Keratinocyte (primary cell): Measurements from ENCODE around the gene FBLN5. TPM values are rescaled to one million over a fixed set of nuclear protein-coding genes. Genes with fewer than 3 reads are reported as not detected.

Source experiments
- DNase-seq: peaks from one replicate; pipeline ENCODE4 v3.0.0-alpha.2; 2011; ENCODE audit warnings: low read depth, missing footprints, low spot score
- FAIRE-seq: peaks from 2 replicates; lab custom pipeline; 2011; peaks lifted over from hg19 to GRCh38; lab: Jason Lieb, UNC
- H2AFZ ChIP-seq: 2 replicates; pipeline ENCODE4 v1.6.0; 2012; ENCODE audit warnings: low read length, control low read depth, inconsistent platforms; ENCODE audit not compliant: control insufficient read depth
- H3K27ac ChIP-seq: 2 replicates; pipeline ENCODE4 v1.5.1; 2011; ENCODE audit warnings: low read length; ENCODE audit not compliant: control insufficient read depth, insufficient read depth
- H3K27me3 ChIP-seq: 3 replicates; pipeline ENCODE4 v1.6.0; 2011; ENCODE audit warnings: low read length; ENCODE audit not compliant: control insufficient read depth, insufficient read depth; ENCODE audit errors: extremely low read depth
- H3K36me3 ChIP-seq, 2 experiments: 2 replicates in 1 of 2; 3 replicates in 1 of 2; pipeline ENCODE4 v1.5.1; 2011; ENCODE audit warnings: low read length in 2 of 2, mild to moderate bottlenecking in 1 of 2; ENCODE audit not compliant: control insufficient read depth in 2 of 2, insufficient read depth in 2 of 2; ENCODE audit errors: extremely low read depth in 1 of 2
- H3K4me1 ChIP-seq: 3 replicates; pipeline ENCODE4 v1.5.1; 2011; ENCODE audit warnings: low read length; ENCODE audit not compliant: control insufficient read depth, insufficient read depth; ENCODE audit errors: extremely low read depth
- H3K4me2 ChIP-seq: 3 replicates; pipeline ENCODE4 v1.6.0; 2011; ENCODE audit warnings: low read depth, low read length; ENCODE audit not compliant: control insufficient read depth, insufficient read depth; ENCODE audit errors: extremely low read depth
- H3K4me3 ChIP-seq, 3 experiments: fragments of 200-600 bp in 1 of 3; sonication (generic) in 1 of 3; 2 replicates in 2 of 3; 3 replicates in 1 of 3; pipeline ENCODE4 v1.5.1; 2011 to 2016; ENCODE audit warnings: low read length in 3 of 3, mild to moderate bottlenecking in 3 of 3, control low read depth in 2 of 3, inconsistent platforms in 1 of 3, low read depth in 1 of 3, mixed read lengths in 1 of 3, mixed run types in 1 of 3, moderate library complexity in 1 of 3; ENCODE audit not compliant: control insufficient read depth in 2 of 3, insufficient read depth in 2 of 3; ENCODE audit errors: extremely low read depth in 1 of 3
- H3K79me2 ChIP-seq: 2 replicates; pipeline ENCODE4 v1.6.0; 2012; ENCODE audit warnings: low read length; ENCODE audit not compliant: control insufficient read depth, insufficient read depth
- H3K9ac ChIP-seq: 3 replicates; pipeline ENCODE4 v1.6.0; 2011; ENCODE audit warnings: low read length; ENCODE audit not compliant: control insufficient read depth, insufficient read depth; ENCODE audit errors: extremely low read depth
- H3K9me1 ChIP-seq: 3 replicates; pipeline ENCODE4 v1.6.0; 2011; ENCODE audit warnings: low read length; ENCODE audit not compliant: control insufficient read depth, insufficient read depth; ENCODE audit errors: extremely low read depth
- H3K9me3 ChIP-seq: 2 replicates; pipeline ENCODE4 v1.5.1; 2012; ENCODE audit warnings: low read depth, low read length; ENCODE audit not compliant: control insufficient read depth
- H4K20me1 ChIP-seq: 3 replicates; pipeline ENCODE4 v1.6.0; 2011; ENCODE audit warnings: low read length; ENCODE audit not compliant: control insufficient read depth, insufficient read depth; ENCODE audit errors: extremely low read depth
- CTCF ChIP-seq, 3 experiments: IDR thresholded peaks in 1 of 3; conservative IDR thresholded peaks in 1 of 3; optimal IDR thresholded peaks in 1 of 3; 2 replicates in 2 of 3; 3 replicates in 1 of 3; pipeline versions ENCODE3 to v1.5.1; 2011; ENCODE audit warnings: low read length in 3 of 3, mild to moderate bottlenecking in 3 of 3, moderate library complexity in 2 of 3, control low read depth in 1 of 3, inconsistent platforms in 1 of 3; ENCODE audit not compliant: insufficient read depth in 2 of 3; ENCODE audit errors: extremely low read depth in 1 of 3
- EZH2 ChIP-seq: IDR thresholded peaks from one replicate; pipeline ENCODE4 v1.6.1; 2012; ENCODE audit warnings: inconsistent platforms, mild to moderate bottlenecking, low read length, moderate library complexity
- dilution Hi-C: fragments of 300-500 bp; cut with MboI; formaldehyde crosslinking; loops from one replicate; pipeline ENCODE4 v1.7.0; 2020; ENCODE audit warnings: low sequenced_read_pairs; ENCODE audit not compliant: extremely low pct_ligation_motif_present
- polyA plus RNA-seq, 5 experiments: library from polyadenylated mRNA; depleted of rRNA in 3 of 5; stranded (reverse) in 3 of 5; stranded (forward) in 1 of 5; unstranded in 1 of 5; fragments of >200 nt; gene quantifications; 1 replicate in 1 of 5; 2 replicates in 3 of 5; 3 replicates in 1 of 5; pipeline versions ENCODE4 v1.2.1 to v1.2.3, GENCODE V29; 2011 to 2012; ENCODE audit warnings: missing spikeins in 2 of 5, low read depth in 1 of 5, low replicate concordance in 1 of 5

FBLN5 gene
- polyA plus RNA-seq, 1 donor (not counting 4 experiments of a cell fraction or from before 2014, with no cell fraction given): 0.10 TPM

GRCh38 chr14:91862417-91862816 lies 85.1 kb downstream of the FBLN5 start:
- Histone ChIP-seq H3K27ac (no peak overlapping the region), H3K4me1 (no peaks in the 10 kb centered on the region), H3K79me2 (no peaks in the 10 kb centered on the region), H3K9me3 (no peaks in the 10 kb centered on the region), H3K27me3 (no peaks in the 10 kb centered on the region), H2AFZ (no peak overlapping the region), H3K36me3 (no peaks in the 10 kb centered on the region), H3K9me1 (no peaks in the 10 kb centered on the region), H3K4me2 (no peak overlapping the region), H3K9ac (no peak overlapping the region), H4K20me1 (no peaks in the 10 kb centered on the region), H3K4me3 (no peak overlapping the region)
- dilution Hi-C loops: no loop called here
- TF ChIP-seq CTCF (optimal IDR thresholded peaks at IDR 0.05 in 1 of 3, IDR thresholded peaks at IDR 0.05 in 1 of 3, conservative IDR thresholded peaks at IDR 0.05 in 1 of 3; ENCODE audit: extremely low read depth in 1 of 3, insufficient read depth in 2 of 3, low read length in 3 of 3): no peak
- no peak for TF ChIP-seq EZH2
- no peak for FAIRE-seq
- no peak for DNase-seq

- no peak for DNase-seq
- H3K9ac ChIP-seq: no peak overlapping the region
- H3K4me2 ChIP-seq: no peak overlapping the region
- peaks cover 3% of the 10 kb centered on the region for H3K27me3 ChIP-seq
- no peaks in the 10 kb centered on the region for H3K9me3 ChIP-seq
- no peak overlapping the region for H3K27ac ChIP-seq
- dilution Hi-C loops: no loop called here
- no peak for TF ChIP-seq EZH2
- H3K9me1 ChIP-seq: no peaks in the 10 kb centered on the region
- no peaks in the 10 kb centered on the region for H3K36me3 ChIP-seq
- no peak overlapping the region for H2AFZ ChIP-seq
- H3K4me1 ChIP-seq: no peaks in the 10 kb centered on the region
- H3K4me3 ChIP-seq: no peak overlapping the region
- no peak for FAIRE-seq
- H3K79me2 ChIP-seq: no peaks in the 10 kb centered on the region
- no peaks in the 10 kb centered on the region for H4K20me1 ChIP-seq
Measured at GRCh38 chr14:91861091-91861490, 86.4 kb downstream of the FBLN5 start.

- TF ChIP-seq EZH2 (no peak), CTCF (optimal IDR thresholded peaks at IDR 0.05 in 1 of 3, IDR thresholded peaks at IDR 0.05 in 1 of 3, conservative IDR thresholded peaks at IDR 0.05 in 1 of 3; ENCODE audit: extremely low read depth in 1 of 3, insufficient read depth in 2 of 3, low read length in 3 of 3) (no peak)
- no peak overlapping the region for H3K9ac ChIP-seq
Measured at GRCh38 chr14:91860238-91860637, 87.3 kb downstream of the FBLN5 start.

More at GRCh38 chr14:91860238-91860637, 87.3 kb downstream of the FBLN5 start:
- no peaks in the 10 kb centered on the region for H3K79me2 ChIP-seq
- no peaks in the 10 kb centered on the region for H3K9me3 ChIP-seq
- no peak overlapping the region for H3K27ac ChIP-seq
- no peaks in the 10 kb centered on the region for H3K36me3 ChIP-seq
- no peak overlapping the region for H3K4me3 ChIP-seq
- H3K4me2 ChIP-seq: no peak overlapping the region
- DNase-seq: no peak
- dilution Hi-C loops: no loop called here
- FAIRE-seq: no peak
- H3K4me1 ChIP-seq: no peaks in the 10 kb centered on the region
- H3K27me3 ChIP-seq: peaks cover 3% of the 10 kb centered on the region
- H3K9me1 ChIP-seq: no peaks in the 10 kb centered on the region
- H4K20me1 ChIP-seq: no peaks in the 10 kb centered on the region
- H2AFZ ChIP-seq: no peak overlapping the region
